H9 (cell line): ENCODE measurements around the gene ADAMTS17. TPM values are rescaled to one million over a fixed set of nuclear protein-coding genes. Genes with fewer than 3 reads are reported as not detected.
A peak's percentile ranks its signal among the peaks of the same experiment; 100 is the strongest.

Experiments
- DNase-seq: peaks from one replicate; pipeline ENCODE4 v3.0.0-alpha.2; 2017
- H2AFZ ChIP-seq: one replicate; pipeline ENCODE4 v1.6.1; 2013; ENCODE audit warnings: mild to moderate bottlenecking, low read length, control low read depth, moderate library complexity
- H2AK5ac ChIP-seq: 2 replicates; pipeline ENCODE4 v1.6.1; 2013; ENCODE audit warnings: low read length, control low read depth, mixed read lengths; ENCODE audit not compliant: insufficient read length
- H2BK120ac ChIP-seq: one replicate; pipeline ENCODE4 v1.6.1; 2013; ENCODE audit warnings: low read depth, mild to moderate bottlenecking, low read length, control low read depth, inconsistent platforms; ENCODE audit not compliant: poor library complexity, severe bottlenecking
- H2BK12ac ChIP-seq: 2 replicates; pipeline ENCODE4 v1.6.1; 2013; ENCODE audit warnings: low read length, control low read depth, mixed read lengths, low read depth; ENCODE audit not compliant: insufficient read length
- H2BK15ac ChIP-seq: 2 replicates; pipeline ENCODE4 v1.6.1; 2013; ENCODE audit warnings: low read depth, low read length, control low read depth
- H2BK20ac ChIP-seq: one replicate; pipeline ENCODE4 v1.6.1; 2013; ENCODE audit warnings: low read depth, mild to moderate bottlenecking, low read length, control low read depth, inconsistent platforms; ENCODE audit not compliant: poor library complexity, severe bottlenecking
- H2BK5ac ChIP-seq: 2 replicates; pipeline ENCODE4 v1.6.1; 2013; ENCODE audit warnings: low read length, control low read depth, mixed read lengths; ENCODE audit not compliant: insufficient read length
- H3K14ac ChIP-seq: 2 replicates; pipeline ENCODE4 v1.6.1; 2013; ENCODE audit warnings: low read length, control low read depth; ENCODE audit not compliant: insufficient read depth
- H3K18ac ChIP-seq: 2 replicates; pipeline ENCODE4 v1.6.1; 2013; ENCODE audit warnings: low read depth, mild to moderate bottlenecking, mixed read lengths, low read length, control low read depth; ENCODE audit not compliant: insufficient read length
- H3K23ac ChIP-seq: 2 replicates; pipeline ENCODE4 v1.6.1; 2013; ENCODE audit warnings: low read length, control low read depth, mixed read lengths, low read depth; ENCODE audit not compliant: insufficient read length
- H3K23me2 ChIP-seq: 2 replicates; pipeline ENCODE4 v1.6.1; 2013; ENCODE audit warnings: low read depth, mild to moderate bottlenecking, mixed read lengths, low read length, control low read depth; ENCODE audit not compliant: insufficient read length, poor library complexity, severe bottlenecking
- H3K27ac ChIP-seq: 2 replicates; pipeline ENCODE4 v1.5.1; 2013; ENCODE audit warnings: low read length, control low read depth, mixed read lengths, low read depth; ENCODE audit not compliant: insufficient read length
- H3K27me3 ChIP-seq: 2 replicates; pipeline ENCODE4 v1.6.1; 2013; ENCODE audit warnings: low read length, control low read depth, inconsistent platforms; ENCODE audit not compliant: insufficient read depth
- H3K4ac ChIP-seq: 2 replicates; pipeline ENCODE4 v1.6.1; 2013; ENCODE audit warnings: low read depth, mild to moderate bottlenecking, control low read depth, inconsistent platforms, low read length, moderate library complexity
- H3K4me1 ChIP-seq: 2 replicates; pipeline ENCODE4 v1.6.1; 2013; ENCODE audit warnings: low read length, control low read depth, inconsistent platforms; ENCODE audit not compliant: insufficient read depth
- H3K4me2 ChIP-seq: 2 replicates; pipeline ENCODE4 v1.6.1; 2013; ENCODE audit warnings: low read length, control low read depth, mixed read lengths; ENCODE audit not compliant: insufficient read length, insufficient read depth
- H3K56ac ChIP-seq: 2 replicates; pipeline ENCODE4 v1.6.1; 2013; ENCODE audit warnings: low read depth, mild to moderate bottlenecking, mixed read lengths, low read length, control low read depth; ENCODE audit not compliant: insufficient read length
- H3K79me1 ChIP-seq: 2 replicates; pipeline ENCODE4 v1.6.1; 2013; ENCODE audit warnings: low read depth, mild to moderate bottlenecking, moderate library complexity, low read length, control low read depth, inconsistent platforms; ENCODE audit not compliant: insufficient read depth, poor library complexity, severe bottlenecking
- H3K79me2 ChIP-seq: 2 replicates; pipeline ENCODE4 v1.6.1; 2013; ENCODE audit warnings: low read length, control low read depth, inconsistent platforms; ENCODE audit not compliant: insufficient read depth
- H3K9ac ChIP-seq: 2 replicates; pipeline ENCODE4 v1.6.1; 2013; ENCODE audit warnings: low read length, control low read depth, mixed read lengths; ENCODE audit not compliant: insufficient read length; ENCODE audit errors: extremely low read depth
- H3K9me3 ChIP-seq: one replicate; pipeline ENCODE4 v1.6.1; 2013; ENCODE audit warnings: low read depth, low read length, inconsistent platforms; ENCODE audit not compliant: control insufficient read depth
- H3T11ph ChIP-seq: one replicate; pipeline ENCODE4 v1.6.1; 2013; ENCODE audit warnings: mild to moderate bottlenecking, low read length, control low read depth, inconsistent platforms
- H4K20me1 ChIP-seq: one replicate; pipeline ENCODE4 v1.6.1; 2013; ENCODE audit not compliant: control insufficient read depth, insufficient read length, insufficient read depth
- H4K5ac ChIP-seq: 2 replicates; pipeline ENCODE4 v1.6.1; 2013; ENCODE audit warnings: low read depth, mild to moderate bottlenecking, mixed read lengths, low read length, control low read depth; ENCODE audit not compliant: insufficient read length
- H4K8ac ChIP-seq: replicated peaks from 2 replicates; pipeline ENCODE4 v1.6.1; 2013; ENCODE audit warnings: low read length, control low read depth, mixed read lengths, low read depth; ENCODE audit not compliant: insufficient read length
- H4K91ac ChIP-seq: 2 replicates; pipeline ENCODE4 v1.6.1; 2013; ENCODE audit warnings: low read depth, mild to moderate bottlenecking, moderate library complexity, mixed read lengths, low read length, control low read depth; ENCODE audit not compliant: insufficient read length
- H3K27ac Mint-ChIP-seq, 3 experiments: 2 replicates in 2 of 3; 3 replicates in 1 of 3; pipeline ENCODE4 v1.8.0; 2020 to 2021; ENCODE audit warnings: mixed read lengths in 3 of 3, mild to moderate bottlenecking in 1 of 3, moderate library complexity in 1 of 3
- H3K27me3 Mint-ChIP-seq: 2 replicates; pipeline ENCODE4 v1.8.0; 2021; ENCODE audit warnings: low read depth, mild to moderate bottlenecking, moderate library complexity, mixed read lengths
- H3K36me3 Mint-ChIP-seq, 3 experiments: 2 replicates in 2 of 3; 3 replicates in 1 of 3; pipeline ENCODE4 v1.8.0; 2020 to 2021; ENCODE audit warnings: low read depth in 3 of 3, mixed read lengths in 3 of 3; ENCODE audit not compliant: insufficient read depth in 1 of 3
- H3K4me1 Mint-ChIP-seq, 2 experiments: 2 replicates each; pipeline ENCODE4 v1.8.0; 2020; ENCODE audit warnings: mixed read lengths in 2 of 2
- H3K4me3 Mint-ChIP-seq, 2 experiments: 2 replicates in 1 of 2; 3 replicates in 1 of 2; pipeline ENCODE4 v1.8.0; 2020 to 2021; ENCODE audit warnings: mild to moderate bottlenecking in 2 of 2, mixed read lengths in 2 of 2, moderate library complexity in 1 of 2
- H3K9me3 Mint-ChIP-seq, 2 experiments: 2 replicates in 1 of 2; 3 replicates in 1 of 2; pipeline ENCODE4 v1.8.0; 2020; ENCODE audit warnings: mild to moderate bottlenecking in 2 of 2, mixed read lengths in 2 of 2, moderate library complexity in 1 of 2
- WGBS: extraction: QIAGEN DNeasy Blood & Tissue Kit; methylation state at CpG from one replicate; pipeline ENCODE4 v1.1.7; 2013; ENCODE audit warnings: missing lambda C conversion rate, low lambda C conversion rate, mixed read lengths; ENCODE audit not compliant: insufficient read length; ENCODE audit errors: extremely low coverage; 5-methylcytosine and 5-hydroxymethylcytosine counted together
- total RNA-seq: library from RNA; stranded (reverse); gene quantifications from 2 replicates; pipeline ENCODE4 v1.2.1, GENCODE V29; 2021
- TF ChIP-seq, protein P1 (sequence below): fragments of 200-600 bp; sonication (generic); conservative IDR thresholded peaks from 3 replicates; pipeline ENCODE4 v1.8.0; 2021; ENCODE audit warnings: antibody characterized with exemption, mild to moderate bottlenecking

ADAMTS17 gene
- total RNA-seq, 1 experiment from 2014 or later: 2.9 TPM

DNA sequence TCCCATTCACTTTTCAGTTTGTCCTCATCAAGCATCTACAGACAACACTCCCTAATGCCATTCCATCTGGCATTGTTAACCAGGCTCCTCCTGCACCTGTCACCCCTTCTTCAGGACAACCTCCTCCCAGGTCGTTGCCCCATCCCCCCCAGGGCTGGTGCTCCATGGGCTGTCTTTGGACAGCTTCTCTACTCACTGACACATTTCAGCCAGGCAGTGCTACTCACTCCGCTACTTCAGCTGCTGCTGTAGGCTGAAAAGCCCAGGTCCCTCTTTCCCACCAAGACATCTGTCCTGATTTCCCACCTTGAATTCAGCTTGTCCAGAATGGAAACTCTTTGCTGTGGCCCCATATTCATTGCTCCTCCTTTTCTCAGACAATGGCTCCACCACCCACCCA, 61.9 kb downstream of the ADAMTS17 start:
- Histone ChIP-seq H3K79me1 (no peaks in the 10 kb centered on the region), H3K18ac (no peak overlapping the region), H4K8ac (no peak overlapping the region), H2AK5ac (no peak overlapping the region), H2BK12ac (no peak overlapping the region), H3K4me2 (no peak overlapping the region), H2BK20ac (no peak overlapping the region), H3K56ac (no peak overlapping the region), H3K23me2 (no peaks in the 10 kb centered on the region), H3K23ac (no peak overlapping the region), H3K9me3 (no peaks in the 10 kb centered on the region), H3K4me1 (no peaks in the 10 kb centered on the region), H2AFZ (no peak overlapping the region), H3K27me3 (no peaks in the 10 kb centered on the region), H4K20me1 (no peaks in the 10 kb centered on the region), H4K91ac (no peak overlapping the region), H2BK15ac (no peak overlapping the region), H3K9ac (no peak overlapping the region), H3K27ac (no peak overlapping the region), H2BK120ac (no peak overlapping the region), H3K14ac (no peak overlapping the region), H3K4ac (no peak overlapping the region), H3T11ph (no peak overlapping the region), H2BK5ac (no peak overlapping the region), H3K79me2 (no peaks in the 10 kb centered on the region), H4K5ac (no peak overlapping the region)
- Mint-ChIP-seq H3K36me3 (no peaks in the 10 kb centered on the region; a peak in 1 of 7 replicates), H3K27me3 (peaks cover 5% of the 10 kb centered on the region), H3K4me3 (peak overlapping the region in 1 of 2 experiments; percentile 43; a peak in 2 of 5 replicates), H3K4me1 (no peaks in the 10 kb centered on the region), H3K9me3 (peaks cover 0 to 2% of the 10 kb centered on the region in 2 experiments; a peak in 3 of 5 replicates), H3K27ac (peak overlapping the region in 1 of 3 experiments; percentile 34; a peak in 2 of 7 replicates)
- TF ChIP-seq, protein P1, sequence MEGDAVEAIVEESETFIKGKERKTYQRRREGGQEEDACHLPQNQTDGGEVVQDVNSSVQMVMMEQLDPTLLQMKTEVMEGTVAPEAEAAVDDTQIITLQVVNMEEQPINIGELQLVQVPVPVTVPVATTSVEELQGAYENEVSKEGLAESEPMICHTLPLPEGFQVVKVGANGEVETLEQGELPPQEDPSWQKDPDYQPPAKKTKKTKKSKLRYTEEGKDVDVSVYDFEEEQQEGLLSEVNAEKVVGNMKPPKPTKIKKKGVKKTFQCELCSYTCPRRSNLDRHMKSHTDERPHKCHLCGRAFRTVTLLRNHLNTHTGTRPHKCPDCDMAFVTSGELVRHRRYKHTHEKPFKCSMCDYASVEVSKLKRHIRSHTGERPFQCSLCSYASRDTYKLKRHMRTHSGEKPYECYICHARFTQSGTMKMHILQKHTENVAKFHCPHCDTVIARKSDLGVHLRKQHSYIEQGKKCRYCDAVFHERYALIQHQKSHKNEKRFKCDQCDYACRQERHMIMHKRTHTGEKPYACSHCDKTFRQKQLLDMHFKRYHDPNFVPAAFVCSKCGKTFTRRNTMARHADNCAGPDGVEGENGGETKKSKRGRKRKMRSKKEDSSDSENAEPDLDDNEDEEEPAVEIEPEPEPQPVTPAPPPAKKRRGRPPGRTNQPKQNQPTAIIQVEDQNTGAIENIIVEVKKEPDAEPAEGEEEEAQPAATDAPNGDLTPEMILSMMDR: no peak
- WGBS: no CpG with 5 or more reads among the region's 2 CpGs
- DNase-seq: no peak
